ENCODE measurements around the gene S100Z. TPM values are rescaled to one million over a fixed set of nuclear protein-coding genes. Genes with fewer than 3 reads are reported as not detected.
"Not testable (repeated sequence)": the region's sequence is repeated elsewhere in the genome, so short reads cannot be mapped to it uniquely, and the experiment has no call there.

S100Z gene
- total RNA-seq, 1 experiment from 2014 or later: 22.4 TPM

DNA sequence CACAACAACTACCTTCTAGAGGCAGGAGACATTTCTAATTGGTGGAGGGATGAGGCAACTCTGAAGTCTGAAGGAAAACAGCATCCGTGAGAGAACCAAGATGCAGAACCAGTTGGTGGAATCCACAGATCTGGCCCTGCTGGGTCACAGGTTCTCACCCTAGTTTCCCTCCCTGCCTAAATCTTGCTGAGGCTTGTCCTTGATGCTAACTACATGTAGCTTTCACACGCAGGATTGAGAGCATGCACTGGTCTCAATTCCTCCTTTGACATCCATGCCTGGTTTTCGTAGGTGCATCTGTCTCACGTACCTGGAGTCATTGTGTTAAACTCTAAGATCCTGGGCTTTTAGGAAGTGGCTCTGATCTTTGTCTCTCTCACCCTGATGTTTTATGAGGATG is 40.7 kb upstream of the S100Z start:
- Histone ChIP-seq H3K36me3 (ENCODE audit: insufficient read depth, low read length) (no peaks in the 10 kb centered on the region), H3K4me1 (ENCODE audit: low read length) (no peaks in the 10 kb centered on the region)

DNA sequence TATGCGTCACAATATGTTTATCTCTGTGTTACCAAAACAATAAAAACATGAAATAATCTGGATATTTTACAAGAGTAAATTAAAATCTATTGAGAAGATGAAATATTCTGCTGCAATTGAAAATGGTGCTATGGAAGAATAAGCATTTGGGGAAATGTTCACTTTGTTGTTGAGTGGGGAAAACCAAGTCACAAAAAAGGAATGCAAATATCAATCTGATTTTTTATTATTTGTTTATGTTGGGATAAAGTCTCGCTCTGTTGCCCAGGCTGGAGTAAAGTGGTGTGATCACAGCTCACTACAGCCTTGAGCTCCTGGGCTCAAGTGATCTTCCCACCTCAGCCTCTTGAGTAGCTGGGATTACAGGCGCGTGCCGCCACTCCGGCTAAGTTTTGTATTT is 39.6 kb upstream of the S100Z start:
- Histone ChIP-seq H3K4me1 (ENCODE audit: low read length) (no peaks in the 10 kb centered on the region), H3K9me3 (ENCODE audit: low read length) (no peaks in the 10 kb centered on the region), H3K4me2 (ENCODE audit: low read depth, low read length, poor library complexity, severe bottlenecking) (no peak overlapping the region), H3K9ac (ENCODE audit: low read length) (no peak overlapping the region), H3K9me2 (replicated peaks; ENCODE audit: insufficient read depth, low read length) (no peaks in the 10 kb centered on the region), H3K4me3 (ENCODE audit: low read length) (no peak overlapping the region), H4K20me1 (ENCODE audit: insufficient read depth, low read depth, low read length) (no peaks in the 10 kb centered on the region), H3K36me3 (ENCODE audit: insufficient read depth, low read length) (no peaks in the 10 kb centered on the region), H3K27me3 (ENCODE audit: low read length) (no peaks in the 10 kb centered on the region), H3K27ac (ENCODE audit: low read length) (no peak overlapping the region), H2AFZ (ENCODE audit: low read length) (no peak overlapping the region), H3K79me2 (ENCODE audit: low read length) (no peaks in the 10 kb centered on the region)
- DNase-seq: no peak

More for the DNA sequence above, 40.7 kb upstream of the S100Z start:
- no peak overlapping the region for H3K4me3 ChIP-seq (ENCODE audit: low read length)
- H3K27me3 ChIP-seq (ENCODE audit: low read length): no peaks in the 10 kb centered on the region
- H3K4me2 ChIP-seq (ENCODE audit: low read depth, low read length, poor library complexity, severe bottlenecking): no peak overlapping the region
- DNase-seq: no peak
- no peak overlapping the region for H2AFZ ChIP-seq (ENCODE audit: low read length)
- no peaks in the 10 kb centered on the region for H3K79me2 ChIP-seq (ENCODE audit: low read length)
- no peaks in the 10 kb centered on the region for H4K20me1 ChIP-seq (ENCODE audit: insufficient read depth, low read depth, low read length)
- no peaks in the 10 kb centered on the region for H3K9me2 ChIP-seq (replicated peaks; ENCODE audit: insufficient read depth, low read length)
- H3K9me3 ChIP-seq (ENCODE audit: low read length): no peaks in the 10 kb centered on the region
- no peak overlapping the region for H3K27ac ChIP-seq (ENCODE audit: low read length)
- no peak overlapping the region for H3K9ac ChIP-seq (ENCODE audit: low read length)

DNA sequence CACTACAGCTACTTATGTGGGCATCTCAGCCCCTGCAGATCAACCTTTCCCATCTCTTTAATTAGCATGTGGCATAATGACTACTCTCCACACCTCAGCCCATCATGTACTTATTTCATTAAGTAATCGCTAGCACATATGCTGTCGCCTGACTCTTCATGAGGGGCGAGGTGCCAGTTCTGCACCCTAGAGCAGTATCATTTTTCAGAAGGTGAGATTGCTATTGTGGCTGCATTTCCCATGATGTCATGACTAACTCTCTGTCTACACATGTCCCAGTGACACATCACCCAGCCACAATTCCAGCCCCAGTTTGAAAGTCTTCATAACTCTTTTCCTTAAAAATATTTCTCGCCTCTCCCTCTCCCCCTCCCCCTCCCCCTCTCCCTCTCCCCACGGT is 38.6 kb upstream of the S100Z start:
- Histone ChIP-seq H3K9me3 (ENCODE audit: low read length) (no peaks in the 10 kb centered on the region), H3K27ac (ENCODE audit: low read length) (no peak overlapping the region), H3K79me2 (ENCODE audit: low read length) (no peaks in the 10 kb centered on the region), H3K4me3 (ENCODE audit: low read length) (no peak overlapping the region), H3K4me2 (ENCODE audit: low read depth, low read length, poor library complexity, severe bottlenecking) (no peak overlapping the region), H2AFZ (ENCODE audit: low read length) (no peak overlapping the region), H4K20me1 (ENCODE audit: insufficient read depth, low read depth, low read length) (no peaks in the 10 kb centered on the region), H3K36me3 (ENCODE audit: insufficient read depth, low read length) (no peaks in the 10 kb centered on the region), H3K9me2 (replicated peaks; ENCODE audit: insufficient read depth, low read length) (no peaks in the 10 kb centered on the region), H3K27me3 (ENCODE audit: low read length) (no peaks in the 10 kb centered on the region), H3K4me1 (ENCODE audit: low read length) (no peaks in the 10 kb centered on the region), H3K9ac (ENCODE audit: low read length) (no peak overlapping the region)
- DNase-seq: no peak

GRCh38 chr5:76812209-76812608 is 37.6 kb upstream of the S100Z start:
- H3K4me2 ChIP-seq (ENCODE audit: low read depth, low read length, poor library complexity, severe bottlenecking); H4K20me1 ChIP-seq (ENCODE audit: insufficient read depth, low read depth, low read length); H3K4me1 ChIP-seq (ENCODE audit: low read length); H3K27ac ChIP-seq (ENCODE audit: low read length); H3K9ac ChIP-seq (ENCODE audit: low read length); H2AFZ ChIP-seq (ENCODE audit: low read length); H3K9me3 ChIP-seq (ENCODE audit: low read length); H3K36me3 ChIP-seq (ENCODE audit: insufficient read depth, low read length); H3K9me2 ChIP-seq (replicated peaks; ENCODE audit: insufficient read depth, low read length); H3K4me3 ChIP-seq (ENCODE audit: low read length); DNase-seq; H3K27me3 ChIP-seq (ENCODE audit: low read length); H3K79me2 ChIP-seq (ENCODE audit: low read length): not testable (repeated sequence)

DNA sequence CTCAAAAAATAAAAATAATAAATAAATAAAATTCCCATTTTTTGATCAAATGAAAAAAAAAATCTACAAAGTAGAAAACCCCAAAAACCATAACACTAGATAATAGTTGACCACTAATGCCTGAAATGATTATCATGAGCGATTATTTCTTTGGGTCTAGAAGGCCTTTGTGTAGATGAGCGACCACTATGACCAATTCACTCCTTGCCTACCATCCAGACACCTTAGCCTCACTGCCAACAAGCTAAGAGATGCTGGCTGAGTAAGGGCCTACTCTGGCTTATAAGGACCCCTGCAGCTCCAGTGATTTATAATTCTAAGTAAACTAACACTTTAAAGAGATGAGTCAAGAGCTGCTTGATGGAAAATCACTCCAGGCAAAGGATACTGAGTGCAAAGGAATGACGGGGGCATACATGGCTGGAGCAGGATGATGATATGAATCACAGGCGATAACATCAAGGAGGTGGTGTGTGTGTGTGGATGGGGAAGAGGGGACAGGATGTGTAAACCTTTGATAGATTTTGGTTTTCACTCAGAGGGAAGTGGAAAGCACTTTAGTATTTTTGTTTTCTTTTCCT is 35.7 kb upstream of the S100Z start:
- Histone ChIP-seq H3K9me3 (ENCODE audit: low read length) (no peaks in the 10 kb centered on the region), H3K9ac (ENCODE audit: low read length) (no peak overlapping the region), H3K9me2 (replicated peaks; ENCODE audit: insufficient read depth, low read length) (no peaks in the 10 kb centered on the region), H3K27ac (ENCODE audit: low read length) (no peak overlapping the region), H3K4me2 (ENCODE audit: low read depth, low read length, poor library complexity, severe bottlenecking) (no peak overlapping the region), H4K20me1 (ENCODE audit: insufficient read depth, low read depth, low read length) (no peaks in the 10 kb centered on the region), H3K27me3 (ENCODE audit: low read length) (no peaks in the 10 kb centered on the region), H3K36me3 (ENCODE audit: insufficient read depth, low read length) (no peaks in the 10 kb centered on the region), H3K4me3 (ENCODE audit: low read length) (no peak overlapping the region), H3K79me2 (ENCODE audit: low read length) (no peaks in the 10 kb centered on the region), H3K4me1 (ENCODE audit: low read length) (no peaks in the 10 kb centered on the region), H2AFZ (ENCODE audit: low read length) (no peak overlapping the region)
- no peak for DNase-seq

DNA sequence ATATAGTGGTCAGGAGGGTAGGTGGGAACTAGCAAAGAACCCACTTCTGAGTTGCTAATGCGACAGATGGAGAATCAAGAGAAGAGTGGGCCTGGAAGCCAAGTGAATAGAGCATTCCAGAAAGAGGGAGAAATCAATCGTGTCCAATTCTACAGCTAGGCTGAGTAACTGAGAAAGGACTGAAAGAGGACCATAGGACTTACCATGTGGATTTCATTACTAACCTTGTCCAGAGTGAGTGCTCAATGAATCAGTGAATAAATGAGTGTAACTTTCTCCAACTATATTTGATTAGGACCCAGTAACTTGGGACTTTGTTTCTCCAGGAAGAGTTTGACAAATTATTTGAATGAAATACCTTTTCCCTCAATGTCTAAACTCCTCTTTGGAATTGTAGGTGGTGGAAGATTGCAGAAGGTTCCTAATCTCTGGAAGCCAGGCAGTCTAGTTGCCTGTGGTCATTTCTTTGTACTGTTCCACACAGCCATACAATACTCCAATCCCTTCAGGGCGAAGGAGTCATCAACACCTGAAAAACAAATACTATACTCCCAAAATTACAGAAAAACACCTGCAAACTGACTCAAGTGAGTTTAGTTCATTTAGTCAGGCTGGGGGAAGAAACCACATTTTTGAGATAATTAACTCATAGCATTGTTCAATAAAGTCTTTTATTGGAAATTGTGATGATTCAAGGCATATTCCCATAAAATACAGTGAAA is 33.5 kb upstream of the S100Z start:
- no peak overlapping the region for H3K4me3 ChIP-seq (ENCODE audit: low read length)
- H3K36me3 ChIP-seq (ENCODE audit: insufficient read depth, low read length): no peaks in the 10 kb centered on the region
- H3K9ac ChIP-seq (ENCODE audit: low read length): no peak overlapping the region
- H3K27me3 ChIP-seq (ENCODE audit: low read length): no peaks in the 10 kb centered on the region
- H3K4me2 ChIP-seq (ENCODE audit: low read depth, low read length, poor library complexity, severe bottlenecking): no peak overlapping the region
- H3K9me2 ChIP-seq (replicated peaks; ENCODE audit: insufficient read depth, low read length): no peaks in the 10 kb centered on the region
- no peaks in the 10 kb centered on the region for H4K20me1 ChIP-seq (ENCODE audit: insufficient read depth, low read depth, low read length)
- no peaks in the 10 kb centered on the region for H3K9me3 ChIP-seq (ENCODE audit: low read length)
- no peaks in the 10 kb centered on the region for H3K79me2 ChIP-seq (ENCODE audit: low read length)
- H3K4me1 ChIP-seq (ENCODE audit: low read length): no peaks in the 10 kb centered on the region
- H3K27ac ChIP-seq (ENCODE audit: low read length): no peak overlapping the region
- no peak overlapping the region for H2AFZ ChIP-seq (ENCODE audit: low read length)
- DNase-seq: no peak

DNA sequence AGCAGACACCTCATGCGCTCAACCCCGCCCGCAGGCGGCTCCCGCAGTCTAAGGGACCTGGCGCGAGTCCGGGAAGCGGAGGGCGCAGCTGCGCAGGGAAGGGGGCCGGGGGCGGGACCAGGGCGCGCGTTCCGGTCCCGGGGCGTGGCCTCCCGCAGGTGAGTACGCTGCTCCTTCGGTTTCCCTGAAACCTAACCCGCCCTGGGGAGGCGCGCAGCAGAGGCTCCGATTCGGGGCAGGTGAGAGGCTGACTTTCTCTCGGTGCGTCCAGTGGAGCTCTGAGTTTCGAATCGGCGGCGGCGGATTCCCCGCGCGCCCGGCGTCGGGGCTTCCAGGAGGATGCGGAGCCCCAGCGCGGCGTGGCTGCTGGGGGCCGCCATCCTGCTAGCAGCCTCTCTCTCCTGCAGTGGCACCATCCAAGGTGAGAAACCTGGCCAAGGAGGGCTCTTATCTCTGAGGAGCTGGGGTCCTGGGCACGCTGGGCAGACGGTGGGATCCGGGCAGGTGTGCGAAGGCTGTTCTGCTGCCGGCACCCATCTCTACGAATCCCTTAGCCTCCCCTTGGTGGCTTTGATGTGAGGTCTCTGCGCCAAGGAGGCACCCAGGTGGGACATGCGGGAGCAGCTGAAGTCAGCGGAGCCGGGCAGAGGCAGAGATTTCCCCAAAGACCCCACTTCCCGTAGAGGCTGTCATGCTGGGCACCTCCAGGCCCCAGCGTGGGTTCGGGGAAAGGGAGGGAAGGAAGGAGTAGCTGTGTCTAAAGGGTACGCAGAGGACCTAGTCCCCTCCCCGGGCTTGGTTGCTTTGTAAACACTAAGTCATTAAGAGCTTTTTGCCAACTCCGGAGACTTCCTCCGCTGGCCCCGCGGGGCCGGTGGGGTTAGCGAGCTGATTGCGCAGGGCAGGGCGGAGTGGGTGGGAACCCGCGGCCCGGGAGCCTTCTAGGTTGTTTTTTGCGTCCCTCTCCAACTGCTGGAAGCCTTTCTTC is 30.7 kb upstream of the S100Z start, which contains the start of gene F2RL1:
Gene F2RL1, plus strand, starts transcription at position 187 of the 988 bp plus-strand sequence. Its CDS starts 153 bp downstream, at position 340.
- H2AFZ ChIP-seq (ENCODE audit: low read length): no peak within 1 kb of the TSS
- no peak within 1 kb of the TSS for H3K4me3 ChIP-seq (ENCODE audit: low read length)
- no peak within 1 kb of the TSS for H3K4me2 ChIP-seq (ENCODE audit: low read depth, low read length, poor library complexity, severe bottlenecking)
- H3K9ac ChIP-seq (ENCODE audit: low read length): no peak within 1 kb of the TSS
- no peak for DNase-seq
- H3K79me2 ChIP-seq (ENCODE audit: low read length): no peaks in the 10 kb centered on the region
- H3K9me2 ChIP-seq (replicated peaks; ENCODE audit: insufficient read depth, low read length): no peaks in the 10 kb centered on the region
- no peaks in the 10 kb centered on the region for H3K36me3 ChIP-seq (ENCODE audit: insufficient read depth, low read length)
- no peaks in the 10 kb centered on the region for H3K4me1 ChIP-seq (ENCODE audit: low read length)
- no peaks in the 10 kb centered on the region for H3K27me3 ChIP-seq (ENCODE audit: low read length)
- no peaks in the 10 kb centered on the region for H4K20me1 ChIP-seq (ENCODE audit: insufficient read depth, low read depth, low read length)
- no peak within 1 kb of the TSS for H3K27ac ChIP-seq (ENCODE audit: low read length)
- H3K9me3 ChIP-seq (ENCODE audit: low read length): no peaks in the 10 kb centered on the region
